Mucosa of stomach (tissue), 1 donor: ENCODE measurements around the gene CMIP.

Experiments
- H3K27me3 ChIP-seq: one replicate; pipeline ENCODE4 v1.7.0; 2013; ENCODE audit warnings: mild to moderate bottlenecking, low read length; ENCODE audit not compliant: control insufficient read depth, insufficient read depth
- H3K36me3 ChIP-seq: one replicate; pipeline ENCODE4 v1.7.0; 2013; ENCODE audit warnings: low read length; ENCODE audit not compliant: control insufficient read depth, insufficient read depth
- H3K4me1 ChIP-seq: one replicate; pipeline ENCODE4 v1.7.0; 2013; ENCODE audit warnings: mild to moderate bottlenecking, low read length; ENCODE audit not compliant: control insufficient read depth, insufficient read depth
- H3K4me3 ChIP-seq: one replicate; pipeline ENCODE4 v1.7.0; 2013; ENCODE audit warnings: low read length
- H3K9ac ChIP-seq: one replicate; pipeline ENCODE4 v1.7.0; 2013; ENCODE audit warnings: mild to moderate bottlenecking, low read length, moderate library complexity
- H3K9me3 ChIP-seq: one replicate; pipeline ENCODE4 v1.7.0; 2013; ENCODE audit warnings: mild to moderate bottlenecking, low read length, moderate library complexity; ENCODE audit not compliant: control insufficient read depth
- donor health status: Pancreatic carcinoma.

Gene CMIP

DNA sequence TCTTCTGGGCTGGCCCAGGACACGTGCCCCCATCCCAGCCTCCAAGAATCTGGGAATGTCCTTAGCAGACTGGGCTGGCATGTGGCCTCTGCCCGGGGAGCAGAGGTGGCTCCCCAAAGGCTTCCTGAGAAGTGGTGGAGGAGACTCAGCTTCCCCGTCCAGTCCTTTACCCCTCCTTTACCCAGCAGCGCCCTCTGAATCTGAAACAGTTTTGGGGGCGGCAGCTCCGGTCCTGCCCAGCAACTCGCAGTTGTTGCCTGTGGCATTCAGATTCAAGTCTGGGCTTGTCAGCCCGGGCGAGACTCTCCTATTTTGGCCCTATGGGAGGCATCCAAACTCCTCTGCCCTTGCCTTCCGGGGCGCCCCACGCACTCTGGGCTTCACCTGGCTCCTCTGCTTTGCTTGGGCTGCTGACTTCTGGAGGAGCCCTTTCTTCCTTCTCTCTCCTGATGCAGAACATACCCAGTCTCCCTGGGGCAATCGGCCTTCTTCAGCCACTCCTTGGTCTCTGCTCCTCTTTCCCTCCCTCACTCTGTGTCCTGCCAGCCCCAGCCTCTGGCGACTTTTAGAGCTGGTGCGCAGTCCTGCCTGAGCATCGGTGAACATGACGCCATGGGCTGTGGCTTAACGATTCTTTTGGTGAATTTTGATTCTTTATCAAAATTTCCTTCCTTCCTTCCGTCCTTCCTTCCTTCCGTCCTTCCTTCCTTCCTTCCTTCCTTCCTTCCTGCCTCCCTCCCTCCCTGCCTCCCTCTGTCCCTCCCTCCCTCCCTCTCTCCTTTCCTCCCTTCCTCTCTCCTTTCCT, 55.2 kb downstream of the CMIP start:
- no peaks in the 10 kb centered on the region for H3K27me3 ChIP-seq
- H3K9me3 ChIP-seq: no peaks in the 10 kb centered on the region
- H3K36me3 ChIP-seq: no peaks in the 10 kb centered on the region
- no peak overlapping the region for H3K9ac ChIP-seq
- H3K4me3 ChIP-seq: no peak overlapping the region
- H3K4me1 ChIP-seq: peaks cover 48% of the 10 kb centered on the region

DNA sequence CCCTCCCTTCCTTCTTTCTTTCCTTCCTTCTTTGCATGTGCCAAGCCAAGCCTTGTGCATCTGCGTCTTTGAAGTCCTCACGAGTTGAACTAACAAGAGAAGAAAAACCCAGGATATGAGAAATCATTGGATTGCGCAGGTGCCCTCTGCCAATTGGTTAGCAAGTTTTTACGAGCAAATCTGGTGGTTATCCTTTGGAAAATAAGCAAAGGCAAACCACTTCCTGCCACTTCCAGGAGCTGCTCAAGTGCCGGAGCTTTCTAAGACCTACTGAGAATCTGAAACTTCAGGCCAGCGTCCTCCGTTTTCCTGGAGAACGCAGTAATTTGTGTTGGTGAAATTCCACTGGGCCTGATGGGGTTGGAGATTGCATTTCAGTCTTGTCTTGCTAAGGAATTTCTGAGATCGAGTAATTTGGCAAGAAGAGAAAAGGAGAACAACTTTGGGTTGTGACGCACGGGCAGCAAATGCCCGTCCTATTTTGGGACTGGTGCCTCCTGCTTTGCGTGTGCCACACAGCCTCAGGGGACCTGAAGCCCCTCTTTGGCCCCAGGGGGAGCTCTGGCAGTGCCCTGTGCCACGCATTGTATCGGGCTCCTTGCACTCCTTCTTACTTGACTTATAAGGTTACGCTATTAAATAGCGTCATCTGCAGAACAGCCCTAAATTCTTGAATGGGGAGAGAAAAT, 56.4 kb downstream of the CMIP start:
- Histone ChIP-seq H3K9ac (no peak overlapping the region), H3K27me3 (no peaks in the 10 kb centered on the region), H3K4me3 (no peak overlapping the region), H3K4me1 (peaks cover 38% of the 10 kb centered on the region), H3K9me3 (no peaks in the 10 kb centered on the region), H3K36me3 (no peaks in the 10 kb centered on the region)

DNA sequence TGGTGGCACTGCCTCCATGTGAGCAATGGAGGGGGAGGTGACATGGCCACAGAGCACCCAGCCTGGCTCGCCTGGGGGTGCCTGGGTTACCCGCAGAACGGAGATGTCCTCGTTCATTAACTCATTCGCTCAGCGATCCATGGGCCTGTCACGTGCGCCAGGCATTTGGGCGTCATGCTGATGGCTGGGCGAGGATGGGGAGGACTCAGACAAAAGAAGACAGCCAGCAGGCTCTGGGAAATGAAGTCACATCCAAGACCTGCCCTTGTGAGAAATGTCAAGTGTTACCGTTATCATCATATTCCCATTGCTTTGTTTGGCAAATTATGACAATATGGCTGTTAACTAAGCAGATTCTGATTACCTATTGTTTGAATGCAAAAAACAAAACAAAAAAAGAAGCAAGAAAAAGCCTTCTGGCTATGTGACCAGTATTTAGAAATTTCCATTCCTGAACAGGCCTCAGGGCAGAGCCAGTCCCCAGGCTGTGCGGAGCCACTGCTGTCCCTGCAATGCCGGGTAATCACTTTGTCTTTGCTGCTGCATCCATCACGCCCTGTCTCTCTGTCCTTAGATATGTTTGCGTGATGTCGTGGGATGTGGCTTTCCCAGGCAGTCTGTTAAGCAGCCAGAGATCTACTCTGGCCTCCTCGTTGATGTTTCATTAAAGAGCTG, 57.9 kb downstream of the CMIP start:
- Histone ChIP-seq H3K9me3 (no peaks in the 10 kb centered on the region), H3K4me3 (no peak overlapping the region), H3K4me1 (peaks cover 25% of the 10 kb centered on the region), H3K9ac (no peak overlapping the region), H3K27me3 (no peaks in the 10 kb centered on the region), H3K36me3 (no peaks in the 10 kb centered on the region)

DNA sequence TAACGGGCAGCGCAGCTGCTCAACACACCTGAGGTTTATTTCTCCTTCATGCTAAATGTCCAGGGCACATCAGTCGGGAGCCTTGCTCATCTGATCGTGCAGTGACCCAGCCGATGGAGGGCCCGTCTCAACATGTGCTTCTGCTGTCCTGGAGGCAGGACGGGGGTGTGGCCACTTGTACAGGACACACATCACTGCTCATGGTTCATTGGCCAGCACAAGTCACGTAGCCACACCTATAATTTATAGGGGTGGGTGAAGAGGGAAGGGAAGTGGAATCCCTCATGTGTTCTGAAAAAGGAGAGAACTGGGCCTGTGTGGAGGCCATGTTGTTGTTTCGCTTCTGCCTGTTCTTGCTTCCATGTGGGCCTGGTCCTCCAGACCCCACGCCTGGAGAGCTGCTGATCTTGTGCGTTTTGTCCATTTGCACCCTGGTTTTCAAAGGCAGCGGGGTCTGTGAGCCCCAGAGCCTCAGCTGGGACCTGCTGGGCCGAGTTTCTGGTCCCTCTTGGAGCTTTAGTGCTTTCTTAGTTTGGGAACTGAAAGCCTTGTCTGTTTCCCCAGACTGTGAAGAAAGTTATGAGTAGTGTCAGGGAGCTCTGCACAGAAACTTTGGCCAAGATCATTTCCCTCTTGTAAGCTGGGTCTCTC, 60.5 kb downstream of the CMIP start:
- no peaks in the 10 kb centered on the region for H3K36me3 ChIP-seq
- H3K9me3 ChIP-seq: no peaks in the 10 kb centered on the region
- no peaks in the 10 kb centered on the region for H3K27me3 ChIP-seq
- H3K4me1 ChIP-seq: peaks cover 11% of the 10 kb centered on the region
- H3K4me3 ChIP-seq: no peak overlapping the region
- no peak overlapping the region for H3K9ac ChIP-seq

DNA sequence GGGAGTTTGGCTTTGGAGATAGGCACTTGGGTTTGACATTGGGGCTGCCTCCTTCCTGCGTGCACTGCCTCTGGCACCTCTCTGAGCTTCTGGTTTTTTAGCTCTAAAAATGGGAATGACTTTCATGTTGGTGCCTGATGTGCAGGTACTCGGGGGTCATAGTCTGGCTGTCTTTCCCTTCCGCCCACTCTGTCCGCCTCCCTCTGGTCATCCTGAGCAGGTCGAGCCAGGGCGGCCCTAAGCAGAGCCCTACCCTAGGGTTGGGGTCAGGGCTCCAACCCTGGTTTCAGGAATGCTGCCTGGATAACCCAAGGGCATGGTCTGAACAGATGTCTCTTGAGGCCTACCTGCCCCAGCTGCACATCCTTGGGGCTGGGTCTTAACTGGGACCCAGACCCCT, 64.8 kb downstream of the CMIP start:
- Histone ChIP-seq H3K9me3 (no peaks in the 10 kb centered on the region), H3K36me3 (no peaks in the 10 kb centered on the region), H3K4me1 (peaks cover 17% of the 10 kb centered on the region), H3K27me3 (no peaks in the 10 kb centered on the region), H3K4me3 (no peak overlapping the region), H3K9ac (no peak overlapping the region)

DNA sequence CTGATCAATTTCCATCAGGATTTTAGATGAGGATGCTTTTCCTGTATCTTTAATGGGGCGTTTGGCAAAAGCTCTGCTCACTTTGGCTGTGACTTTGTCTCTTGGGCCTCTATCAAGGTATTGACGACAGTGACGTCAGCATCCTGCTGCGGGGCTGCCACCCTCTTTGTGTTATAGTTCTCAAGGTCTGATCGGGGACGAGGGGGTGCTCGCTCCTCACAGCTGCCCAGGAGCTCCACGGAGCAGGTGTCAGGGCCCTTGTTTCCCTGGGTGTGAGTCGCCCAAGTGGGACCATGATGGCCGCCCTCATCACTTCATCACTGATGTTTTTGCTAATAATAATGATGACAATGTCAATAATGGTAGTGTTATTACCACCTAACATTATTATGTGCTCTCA, 65.4 kb downstream of the CMIP start:
- H3K9me3 ChIP-seq: no peaks in the 10 kb centered on the region
- no peaks in the 10 kb centered on the region for H3K27me3 ChIP-seq
- H3K36me3 ChIP-seq: no peaks in the 10 kb centered on the region
- H3K4me3 ChIP-seq: no peak overlapping the region
- H3K9ac ChIP-seq: no peak overlapping the region
- peaks cover 19% of the 10 kb centered on the region for H3K4me1 ChIP-seq

DNA sequence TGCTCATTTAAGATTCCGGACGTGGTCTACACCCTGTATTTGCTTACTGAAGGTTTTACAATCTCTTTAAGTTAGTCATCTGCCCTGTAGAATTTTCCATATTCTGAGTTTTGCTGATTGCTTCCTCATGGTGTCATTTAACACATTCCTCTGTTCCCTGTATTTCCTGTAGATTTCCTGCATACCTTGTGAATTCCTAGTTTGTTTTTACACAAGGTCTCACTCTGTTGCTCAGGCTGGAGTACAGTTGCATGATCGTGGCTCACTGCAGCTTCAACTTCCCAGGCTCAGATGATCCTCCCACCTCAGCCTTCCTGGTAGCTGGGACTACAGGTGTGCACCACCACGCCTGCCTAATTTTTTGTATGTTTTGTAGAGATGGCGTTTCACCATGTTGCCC, 66.8 kb downstream of the CMIP start:
- Histone ChIP-seq H3K4me1 (peaks cover 19% of the 10 kb centered on the region), H3K36me3 (no peaks in the 10 kb centered on the region), H3K9me3 (no peaks in the 10 kb centered on the region), H3K4me3 (no peak overlapping the region), H3K9ac (no peak overlapping the region), H3K27me3 (no peaks in the 10 kb centered on the region)

DNA sequence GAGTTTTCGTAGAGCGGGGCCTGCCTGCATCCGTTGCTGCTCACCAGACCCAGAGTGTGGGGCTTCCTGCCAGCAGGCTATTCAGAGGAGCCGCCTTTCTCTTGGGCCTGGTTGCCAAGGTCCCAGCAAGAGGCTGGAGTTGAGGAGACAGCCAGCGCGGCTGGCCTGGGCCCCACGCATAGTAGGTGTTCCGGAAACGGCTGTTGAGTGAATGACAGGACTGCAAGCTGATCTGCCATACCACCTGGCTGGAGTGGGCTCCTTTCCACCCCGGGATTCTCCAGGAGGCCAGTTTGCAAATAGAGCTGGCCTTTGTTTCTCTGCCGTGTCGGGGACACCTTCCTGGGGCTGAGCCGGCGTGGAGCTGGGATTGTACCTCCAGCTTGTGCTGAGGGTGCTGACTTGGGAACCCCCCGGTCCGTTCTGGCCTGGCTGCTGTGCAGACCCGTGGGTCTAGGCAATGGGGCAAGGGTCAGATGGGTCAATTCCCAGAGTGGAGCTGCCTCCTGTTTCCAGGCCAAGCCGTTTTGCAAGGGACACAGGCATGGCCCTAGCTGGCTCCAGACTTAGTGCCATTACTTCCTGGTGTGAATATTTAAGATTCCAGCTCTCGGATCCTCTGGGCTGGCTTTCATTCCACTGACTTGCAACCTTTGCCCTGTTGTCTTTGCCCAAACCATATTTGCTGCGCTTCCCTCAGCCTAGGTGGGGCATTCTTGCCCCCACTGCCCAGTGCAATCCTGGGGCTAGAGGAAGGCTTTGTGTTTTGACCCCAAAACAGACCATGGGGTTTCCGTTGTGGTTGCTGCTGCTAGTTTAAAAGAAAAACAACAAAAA, 68.8 kb downstream of the CMIP start:
- Histone ChIP-seq H3K4me3 (no peak overlapping the region), H3K36me3 (no peaks in the 10 kb centered on the region), H3K9me3 (no peaks in the 10 kb centered on the region), H3K4me1 (peaks cover 19% of the 10 kb centered on the region), H3K9ac (peak overlapping the region; percentile 26), H3K27me3 (no peaks in the 10 kb centered on the region)

DNA sequence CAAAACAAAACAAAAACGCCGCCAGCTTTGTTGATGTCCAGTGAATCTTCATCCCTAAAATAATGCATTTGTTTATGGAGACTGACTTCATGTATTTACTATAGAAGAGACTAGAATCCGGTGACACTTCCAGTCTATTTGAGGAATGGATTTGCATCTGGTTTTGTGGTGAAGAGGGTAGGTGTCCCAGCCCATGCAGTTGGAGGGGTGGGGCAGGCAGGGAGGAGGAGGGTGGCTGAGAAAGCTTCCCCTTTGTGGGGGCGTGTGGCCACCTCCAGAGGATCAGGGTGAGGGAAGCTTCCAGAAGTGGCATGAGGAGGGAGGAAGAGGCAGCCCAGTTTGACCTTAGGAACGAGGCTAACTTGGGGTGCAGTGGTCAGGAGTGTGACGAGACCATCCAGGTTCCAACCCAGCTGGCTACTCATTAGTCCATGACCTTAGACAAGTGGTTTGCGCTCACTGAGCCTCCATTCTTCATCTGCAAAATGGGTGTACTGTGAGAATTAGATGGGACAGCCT, 69.5 kb downstream of the CMIP start:
- no peaks in the 10 kb centered on the region for H3K27me3 ChIP-seq
- no peak overlapping the region for H3K4me3 ChIP-seq
- H3K9me3 ChIP-seq: no peaks in the 10 kb centered on the region
- peaks cover 21% of the 10 kb centered on the region for H3K4me1 ChIP-seq
- no peaks in the 10 kb centered on the region for H3K36me3 ChIP-seq
- no peak overlapping the region for H3K9ac ChIP-seq

DNA sequence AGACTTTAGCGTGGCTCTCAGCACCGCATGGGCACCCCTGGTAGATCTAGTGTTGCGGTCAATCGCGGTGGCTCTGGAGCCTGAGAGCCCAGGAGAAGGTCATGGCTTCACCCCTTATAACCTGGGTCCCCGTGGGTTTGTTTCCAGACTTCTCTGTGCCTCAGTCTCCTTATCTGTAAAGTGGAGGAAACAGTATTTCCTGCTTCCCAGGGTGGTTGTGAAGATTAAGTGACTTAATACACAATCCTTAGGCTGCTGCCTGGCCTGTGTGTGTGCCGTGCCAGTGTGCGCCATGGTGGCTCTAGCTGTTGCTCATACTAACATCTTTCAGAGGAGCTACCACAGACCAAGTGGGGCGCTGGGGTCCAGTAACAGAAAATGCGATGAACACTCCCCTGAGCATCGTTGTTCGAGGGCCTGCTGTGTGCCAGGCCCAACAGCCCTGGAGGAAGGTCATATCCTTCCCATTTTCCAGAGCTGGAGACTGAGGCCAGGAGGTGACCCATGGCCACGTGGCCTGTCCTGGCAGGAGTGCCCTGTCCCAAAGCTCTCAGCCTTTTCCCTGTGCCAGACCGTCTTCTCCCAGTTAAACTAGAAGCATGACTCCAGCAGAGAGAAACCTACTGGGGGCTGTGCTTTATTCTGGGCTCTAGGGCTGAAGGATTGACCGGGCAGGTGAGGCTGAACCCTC, 70.1 kb downstream of the CMIP start:
- no peaks in the 10 kb centered on the region for H3K9me3 ChIP-seq
- no peak overlapping the region for H3K9ac ChIP-seq
- H3K4me3 ChIP-seq: no peak overlapping the region
- no peaks in the 10 kb centered on the region for H3K27me3 ChIP-seq
- H3K36me3 ChIP-seq: no peaks in the 10 kb centered on the region
- peaks cover 27% of the 10 kb centered on the region for H3K4me1 ChIP-seq

DNA sequence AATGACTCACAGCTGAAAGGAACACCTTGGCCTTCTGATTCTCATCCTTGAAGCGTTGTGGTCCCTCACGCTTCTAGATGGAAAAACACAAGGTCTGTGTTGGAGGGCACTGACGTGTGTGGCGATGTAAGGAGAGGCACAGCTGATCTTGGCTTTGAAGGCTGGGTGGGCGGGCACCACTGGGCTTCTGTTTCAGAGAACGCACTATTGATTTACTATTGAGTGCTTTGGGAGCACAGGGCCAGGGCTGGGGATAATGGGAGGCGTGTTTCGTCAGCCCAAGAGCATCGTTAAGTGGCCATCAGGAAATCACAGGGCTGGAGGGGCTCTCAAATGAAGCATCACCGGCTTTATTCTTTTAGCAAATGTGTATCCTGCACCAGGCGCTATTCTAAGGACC, 70.7 kb downstream of the CMIP start:
- Histone ChIP-seq H3K9me3 (no peaks in the 10 kb centered on the region), H3K4me3 (no peak overlapping the region), H3K4me1 (peaks cover 29% of the 10 kb centered on the region), H3K36me3 (no peaks in the 10 kb centered on the region), H3K27me3 (no peaks in the 10 kb centered on the region), H3K9ac (no peak overlapping the region)
